ENCODE results near the gene HUWE1.

HUWE1 gene

DNA sequence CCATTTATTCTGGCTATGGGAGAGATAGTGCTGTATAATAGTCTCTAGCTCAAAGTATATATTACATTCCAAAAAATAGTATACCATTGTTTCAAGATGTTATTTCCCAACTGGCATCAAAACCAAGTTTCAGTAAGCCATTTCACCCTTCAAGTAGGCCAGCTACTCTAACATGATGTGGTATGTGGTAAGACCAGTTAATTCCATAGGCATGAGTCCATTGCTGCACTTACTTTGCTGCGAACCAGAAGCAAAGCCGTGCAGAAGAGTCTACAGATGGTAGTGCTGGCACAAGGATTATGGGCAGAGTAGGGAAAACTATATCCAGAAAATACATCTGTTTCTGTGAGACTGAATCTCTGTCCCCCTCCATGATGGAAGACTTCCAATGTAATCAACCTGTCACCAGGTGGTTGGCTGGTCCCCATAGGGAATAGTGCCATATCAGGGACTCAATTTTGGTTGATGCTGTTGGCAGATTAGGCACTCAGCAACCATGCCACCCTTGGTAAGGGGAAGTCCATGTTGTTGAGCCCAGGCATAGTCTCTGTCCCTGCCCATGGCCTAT lies 202.6 kb downstream of the HUWE1 start:
- TF ChIP-seq CTCF (IDR thresholded peaks at IDR 0.05; ENCODE audit: low read depth, low read length) (no peak), EZH2phosphoT487 (IDR thresholded peaks at IDR 0.05; ENCODE audit: low read depth) (no peak)
- Histone ChIP-seq H3K4me1 (ENCODE audit: low read length) (peaks cover 7% of the 10 kb centered on the region), H3K9ac (ENCODE audit: low read length) (no peak overlapping the region), H2AFZ (ENCODE audit: low read depth, low read length) (no peak overlapping the region), H3K9me3 (ENCODE audit: insufficient read depth, low read length) (no peaks in the 10 kb centered on the region), H4K20me1 (ENCODE audit: insufficient read depth, low read length) (no peaks in the 10 kb centered on the region), H3K27me3 (ENCODE audit: low read depth, low read length) (no peaks in the 10 kb centered on the region), H3K36me3 (replicated peaks; ENCODE audit: low read depth, low read length) (no peaks in the 10 kb centered on the region), H3K4me3 (ENCODE audit: low read length) (no peak overlapping the region), H3K4me2 (ENCODE audit: low read length) (no peak overlapping the region), H3K27ac (ENCODE audit: low read length) (no peak overlapping the region), H3K79me2 (ENCODE audit: low read length) (no peaks in the 10 kb centered on the region)

DNA sequence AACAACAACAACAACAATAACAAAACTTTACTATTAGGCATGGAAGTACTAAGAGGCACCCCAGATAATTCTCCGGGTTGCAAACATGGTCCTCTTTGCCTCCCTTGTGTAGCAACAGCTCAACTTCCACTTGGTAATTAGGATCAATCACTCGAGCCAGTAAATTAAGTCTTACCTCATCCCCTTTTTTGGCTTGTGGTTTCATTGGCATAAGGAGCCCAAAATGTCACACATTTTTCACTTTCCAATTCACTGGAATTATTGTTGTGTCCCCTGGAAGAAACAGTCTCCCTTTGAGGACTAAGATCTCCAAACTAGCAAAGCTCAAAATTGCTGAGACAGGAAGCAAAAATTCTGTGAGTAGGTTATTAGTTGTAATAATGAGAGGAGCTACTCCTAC lies 203.1 kb downstream of the HUWE1 start:
- Histone ChIP-seq H3K27me3 (ENCODE audit: low read depth, low read length) (no peaks in the 10 kb centered on the region), H3K9me3 (ENCODE audit: insufficient read depth, low read length) (no peaks in the 10 kb centered on the region), H2AFZ (ENCODE audit: low read depth, low read length) (no peak overlapping the region), H3K4me1 (ENCODE audit: low read length) (peaks cover 7% of the 10 kb centered on the region), H3K4me3 (ENCODE audit: low read length) (no peak overlapping the region), H3K27ac (ENCODE audit: low read length) (no peak overlapping the region), H4K20me1 (ENCODE audit: insufficient read depth, low read length) (no peaks in the 10 kb centered on the region), H3K36me3 (replicated peaks; ENCODE audit: low read depth, low read length) (no peaks in the 10 kb centered on the region), H3K9ac (ENCODE audit: low read length) (no peak overlapping the region), H3K79me2 (ENCODE audit: low read length) (no peaks in the 10 kb centered on the region), H3K4me2 (ENCODE audit: low read length) (no peak overlapping the region)
- TF ChIP-seq CTCF (IDR thresholded peaks at IDR 0.05; ENCODE audit: low read depth, low read length) (no peak), EZH2phosphoT487 (IDR thresholded peaks at IDR 0.05; ENCODE audit: low read depth) (no peak)

All from OCI-LY3 (cell line).